ENCODE measurements around the gene EPB41L4B.
A peak's percentile ranks its signal among the peaks of the same experiment; 100 is the strongest.
"Not testable (repeated sequence)": the region's sequence is repeated elsewhere in the genome, so short reads cannot be mapped to it uniquely, and the experiment has no call there.

EPB41L4B gene

DNA sequence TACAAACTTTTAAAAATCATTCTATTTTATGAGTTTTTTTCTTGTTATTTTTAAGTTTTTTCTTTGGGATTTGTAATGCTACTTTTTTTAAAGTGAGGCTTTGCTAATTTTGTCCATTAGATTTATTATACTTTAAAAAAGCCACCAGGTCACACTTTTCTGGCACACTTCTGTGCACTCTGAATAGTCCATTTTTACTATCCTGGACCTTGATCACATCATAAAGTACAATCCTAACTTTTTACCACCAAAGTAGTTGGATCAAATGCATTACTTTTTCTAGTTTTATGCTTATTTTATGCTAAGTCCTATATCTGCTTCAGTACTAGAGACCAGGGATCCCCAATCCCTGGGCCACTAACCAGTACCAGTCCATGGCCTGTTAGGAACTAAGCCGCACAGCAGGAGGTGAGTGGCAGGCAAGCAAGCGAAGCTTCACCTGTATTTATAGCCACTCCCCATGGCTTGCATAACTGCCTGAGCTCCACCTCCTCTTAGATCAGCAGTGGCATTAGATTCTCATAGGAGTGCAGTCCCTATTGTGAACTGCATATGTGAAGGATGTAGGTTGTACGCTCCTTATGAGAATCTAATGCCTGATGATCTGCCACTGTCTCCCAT, 169.8 kb downstream of the EPB41L4B start:
- DNase-seq = no peak

GRCh38 chr9:109149722-109150121, 171.1 kb downstream of the EPB41L4B start:
- DNase-seq = no peak

- DNase-seq = no peak
These were observed 171.8 kb downstream of the EPB41L4B start for GRCh38 chr9:109149089-109149488.

DNA sequence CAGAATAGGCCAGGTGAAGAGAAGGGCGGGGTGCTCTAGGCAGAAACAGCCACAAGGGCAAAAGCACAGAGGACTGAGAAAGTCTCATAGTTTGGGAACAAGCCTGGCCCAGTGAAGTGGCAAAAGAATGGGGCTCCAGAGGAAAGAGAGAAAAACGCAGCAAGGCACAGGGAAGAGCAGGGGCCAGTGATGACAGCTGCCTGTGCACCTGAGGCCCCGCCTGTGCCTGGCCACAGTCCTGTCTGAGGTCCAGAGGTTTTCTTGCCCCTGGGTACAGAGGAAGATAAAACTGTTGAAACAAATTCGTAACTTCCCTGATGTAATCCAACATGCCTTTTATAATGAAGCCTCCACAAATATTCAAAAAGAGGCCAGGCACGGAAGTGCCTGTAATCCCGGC, 175.8 kb downstream of the EPB41L4B start:
- DNase-seq = no peak

- DNase-seq = peak in 1 of 2 donors; percentile 37
These were observed 176.8 kb downstream of the EPB41L4B start for GRCh38 chr9:109143881-109144562.

DNA sequence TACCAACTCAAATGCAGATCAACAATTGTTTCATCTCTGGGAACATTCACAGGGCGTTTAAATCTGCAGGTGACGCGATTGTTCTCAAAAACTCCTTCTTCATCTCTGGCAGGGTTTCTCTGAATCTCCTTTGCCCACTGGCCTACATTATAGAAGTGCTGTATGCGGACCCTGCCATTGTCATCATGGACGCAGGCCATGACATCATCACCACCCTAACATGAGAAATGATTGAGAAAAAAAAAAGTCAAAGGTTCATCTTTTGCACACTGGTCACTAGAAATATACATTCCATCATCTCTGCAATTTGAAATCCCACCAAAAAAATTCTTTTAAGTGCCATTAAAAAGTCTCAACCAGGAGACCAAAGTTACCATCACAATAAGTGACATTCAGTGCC, 179.5 kb downstream of the EPB41L4B start:
- DNase-seq = no peak

- no peak for DNase-seq
These were observed 181.0 kb downstream of the EPB41L4B start for GRCh38 chr9:109139851-109140250.

DNA sequence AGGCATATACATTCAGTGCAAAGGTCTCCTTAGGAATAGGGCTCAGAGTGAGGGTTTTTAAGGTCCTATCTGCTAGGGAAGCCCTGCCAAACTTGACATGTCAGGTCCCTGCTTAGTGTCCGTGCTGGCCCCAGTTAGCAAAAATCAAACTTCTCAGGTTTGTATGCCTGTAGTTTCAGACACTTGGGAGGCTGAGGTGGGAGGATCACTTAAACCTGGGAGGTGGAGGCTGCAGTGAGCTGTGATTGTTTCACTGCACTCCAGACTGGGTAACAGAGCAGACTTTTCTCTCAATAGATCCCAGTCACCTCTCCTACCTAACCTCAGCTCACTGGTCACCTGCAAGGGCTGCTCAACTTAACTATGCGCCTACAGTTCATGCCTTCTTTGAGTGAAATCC, 182.4 kb downstream of the EPB41L4B start:
- DNase-seq = no peak

DNA sequence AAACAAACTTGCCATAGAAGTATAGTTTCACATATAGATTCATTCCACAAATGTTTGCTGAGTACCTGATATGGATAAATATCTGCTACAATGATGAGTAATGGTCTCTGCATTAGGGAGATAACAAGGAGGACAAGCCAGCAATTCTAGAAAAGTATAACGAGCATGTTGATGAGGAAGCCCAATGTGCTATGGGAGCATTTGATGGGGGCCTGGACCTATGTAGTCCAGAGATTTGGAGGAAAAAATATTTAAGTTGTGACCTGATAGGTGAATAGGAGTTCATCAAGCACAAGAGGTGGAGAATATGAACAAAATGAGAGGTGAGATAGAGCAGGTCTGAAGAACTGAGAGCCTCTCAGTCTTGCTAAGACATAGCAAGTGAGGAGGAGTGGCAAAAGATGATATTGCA, 186.7 kb downstream of the EPB41L4B start:
- DNase-seq = no peak

GRCh38 chr9:109133533-109133932, 187.3 kb downstream of the EPB41L4B start:
- no peak for DNase-seq

- no peak for DNase-seq
These were observed 188.3 kb downstream of the EPB41L4B start for GRCh38 chr9:109132567-109133021.

DNA sequence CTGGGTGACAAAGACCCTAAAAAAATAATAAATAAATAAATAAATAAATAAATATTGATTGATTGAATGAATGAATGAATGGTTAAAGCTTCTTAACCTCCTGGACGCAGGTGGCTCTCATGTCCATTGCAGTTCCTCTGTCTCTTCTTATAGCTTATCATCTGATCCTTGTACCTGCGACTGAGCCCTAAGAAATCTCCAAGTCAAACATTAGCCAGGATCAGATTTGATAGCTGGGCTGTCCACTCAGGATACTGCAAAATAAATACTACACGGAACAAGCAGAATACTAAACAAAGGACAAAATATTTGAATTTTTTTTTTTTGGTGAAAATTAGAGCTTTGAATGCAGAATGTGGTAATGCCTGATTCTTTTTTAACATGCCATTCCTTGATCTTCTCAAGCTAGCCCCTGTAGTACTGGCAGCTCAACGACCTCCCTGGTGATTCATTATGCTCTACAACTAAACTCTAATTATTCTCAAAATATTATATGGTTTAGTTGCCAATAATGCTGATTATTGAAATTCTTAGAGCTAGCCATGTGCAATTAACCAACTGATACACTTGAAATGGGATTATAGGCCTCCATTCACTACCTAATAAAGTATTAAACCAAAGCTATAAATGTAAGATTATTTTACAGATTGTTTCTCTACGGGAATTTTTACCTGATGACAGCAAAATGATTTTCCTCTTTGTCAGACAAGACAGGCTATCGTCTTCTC, 191.2 kb downstream of the EPB41L4B start:
- no peak for DNase-seq

GRCh38 chr9:109126671-109127070, 194.2 kb downstream of the EPB41L4B start:
- not testable (repeated sequence) for DNase-seq

DNA sequence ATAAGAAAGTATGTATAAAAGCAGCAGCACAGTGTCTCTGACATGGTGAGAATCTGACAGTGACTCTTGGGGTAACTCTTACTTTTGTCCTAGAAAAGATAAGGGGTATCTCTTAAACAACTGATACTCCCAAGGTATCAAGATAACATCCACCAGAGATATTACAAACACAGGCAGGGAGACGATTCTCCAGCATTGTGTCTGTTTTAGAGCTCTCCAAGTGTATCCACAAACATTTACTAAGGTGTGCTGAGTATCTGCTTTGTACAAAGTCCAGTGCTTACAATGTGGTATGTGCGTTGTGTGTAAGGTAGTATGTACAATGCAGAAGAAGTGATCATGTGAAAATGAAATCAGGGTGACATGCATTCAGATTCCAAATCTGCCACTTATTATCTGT, 196.7 kb downstream of the EPB41L4B start:
- no peak for DNase-seq

DNA sequence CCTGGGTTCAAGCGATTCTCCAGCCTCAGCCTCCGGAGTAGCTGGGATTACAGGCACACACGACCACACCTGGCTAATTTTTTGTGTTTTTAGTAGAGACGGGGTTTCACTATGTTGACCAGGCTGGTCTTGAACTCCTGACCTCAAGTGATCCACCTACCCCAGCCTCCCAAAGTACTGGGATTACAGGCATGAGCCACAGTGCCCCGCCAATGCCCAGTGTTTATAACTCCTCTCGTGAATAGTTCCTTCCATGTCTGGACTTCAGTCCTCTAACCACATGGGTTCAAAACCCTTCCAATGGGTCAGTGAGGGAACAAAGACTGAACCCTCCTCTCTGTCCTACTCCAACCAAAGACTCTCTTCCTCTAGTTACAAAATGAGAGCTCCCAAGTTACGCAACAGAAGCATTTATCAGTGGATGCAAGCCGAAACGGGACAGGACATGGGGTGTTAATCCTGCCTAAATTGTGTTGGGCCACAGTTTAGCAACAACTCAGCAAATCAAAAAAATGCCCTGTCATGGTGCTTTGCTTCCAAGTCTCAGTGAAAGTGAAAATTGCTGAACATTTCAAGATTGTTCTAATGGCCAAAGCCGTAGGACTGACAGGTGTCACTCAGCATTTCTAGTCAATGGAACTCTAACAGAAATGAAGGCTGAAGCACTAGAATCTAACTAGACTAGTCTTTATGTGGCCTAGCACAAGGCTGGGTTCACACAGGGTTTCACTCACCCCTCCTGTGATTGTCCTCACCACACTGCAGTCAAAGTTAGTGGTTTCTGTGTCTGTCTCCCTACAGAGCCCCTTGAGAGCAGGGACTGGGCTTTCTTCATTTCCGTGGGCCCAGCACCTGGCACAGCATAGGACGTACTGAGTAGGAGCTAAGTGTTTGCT, 197.9 kb downstream of the EPB41L4B start:
- DNase-seq = peak; percentile 33 to 37

All from inflammatory macrophage treated with lipopolysaccharide for 1 hour (primary cell).